ENCODE results near the gene ITPKB. TPM values are rescaled to one million over a fixed set of nuclear protein-coding genes. Genes with fewer than 3 reads are reported as not detected.
"Not testable (repeated sequence)": the region's sequence is repeated elsewhere in the genome, so short reads cannot be mapped to it uniquely, and the experiment has no call there.

The ITPKB gene
- total RNA-seq, 2 experiments from 2014 or later, result 31.0 to 31.9 TPM

- POLR2A ChIA-PET, result no interaction called here
- Mint-ChIP-seq H3K9me3 (ENCODE audit: low read depth) (no peaks in the 10 kb centered on the region), H3K36me3 (ENCODE audit: low read depth) (no peaks in the 10 kb centered on the region), H3K27ac (peak overlapping the region; percentile 34), H3K4me1 (peaks cover 30% of the 10 kb centered on the region), H3K4me3 (peak overlapping the region; percentile 0), H3K27me3 (no peaks in the 10 kb centered on the region)
- peak; percentile 63 for ATAC-seq
- intact Hi-C loops (cut with DNase I, micrococcal nuclease), result loop anchor here in 1 of 2 experiments (5.0 kb wide), 1 partner anchor 72 kb away; no protein-coding TSS in a partner anchor
- no peak for DNase-seq
- CTCF ChIA-PET, result interaction anchor here (0.6 to 1.1 kb wide), 3 partner anchors 71 to 256 kb away, joined by 3 read pairs; no protein-coding TSS in a partner anchor
These were observed 15.9 kb upstream of the ITPKB start for GRCh38 chr1:226754793-226755533.

GRCh38 chr1:226754097-226754496 is 15.0 kb upstream of the ITPKB start:
- no peak for ATAC-seq
- no peak for DNase-seq
- Mint-ChIP-seq H3K27me3 (no peaks in the 10 kb centered on the region), H3K4me3 (no peak overlapping the region), H3K9me3 (ENCODE audit: low read depth) (no peaks in the 10 kb centered on the region), H3K4me1 (peaks cover 30% of the 10 kb centered on the region), H3K27ac (no peak overlapping the region), H3K36me3 (ENCODE audit: low read depth) (no peaks in the 10 kb centered on the region)
- intact Hi-C loops (cut with DNase I, micrococcal nuclease), result no loop called here
- POLR2A ChIA-PET, result no interaction called here
- CTCF ChIA-PET, result no interaction called here

GRCh38 chr1:226751703-226752102 is 12.6 kb upstream of the ITPKB start:
- Mint-ChIP-seq H3K36me3 (ENCODE audit: low read depth) (no peaks in the 10 kb centered on the region), H3K9me3 (ENCODE audit: low read depth) (no peaks in the 10 kb centered on the region), H3K4me1 (peaks cover 34% of the 10 kb centered on the region), H3K4me3 (no peak overlapping the region), H3K27ac (no peak overlapping the region), H3K27me3 (no peaks in the 10 kb centered on the region)
- CTCF ChIA-PET, result interaction anchor here (0.7 to 1.4 kb wide), 5 partner anchors 43 to 179 kb away, joined by 3 to 5 read pairs (median 3); no protein-coding TSS in a partner anchor
- ATAC-seq (no peak), DNase-seq (no peak)
- POLR2A ChIA-PET, result no interaction called here
- intact Hi-C loops (cut with DNase I, micrococcal nuclease), result no loop called here

- intact Hi-C loops (cut with DNase I, micrococcal nuclease), result no loop called here
- peaks cover 30% of the 10 kb centered on the region for H3K4me1 Mint-ChIP-seq
- no peaks in the 10 kb centered on the region for H3K36me3 Mint-ChIP-seq (ENCODE audit: low read depth)
- no peaks in the 10 kb centered on the region for H3K9me3 Mint-ChIP-seq (ENCODE audit: low read depth)
- no peak for DNase-seq
- ChIA-PET POLR2A (no interaction called here), CTCF (interaction anchor here (0.9 to 1.4 kb wide), 4 partner anchors 42 to 125 kb away, joined by 3 to 5 read pairs (median 4); no protein-coding TSS in a partner anchor)
- H3K27ac Mint-ChIP-seq, result no peak overlapping the region
- no peaks in the 10 kb centered on the region for H3K27me3 Mint-ChIP-seq
- no peak overlapping the region for H3K4me3 Mint-ChIP-seq
- no peak for ATAC-seq
These were observed 12.1 kb upstream of the ITPKB start for GRCh38 chr1:226751214-226751613.

- H3K36me3 Mint-ChIP-seq (ENCODE audit: low read depth), result no peaks in the 10 kb centered on the region
- ATAC-seq, result no peak
- no peak overlapping the region for H3K4me3 Mint-ChIP-seq
- DNase-seq, result no peak
- no peak overlapping the region for H3K27ac Mint-ChIP-seq
- intact Hi-C loops (cut with DNase I, micrococcal nuclease), result loop anchor here in 1 of 2 experiments (10.0 kb wide), 1 partner anchor 565 kb away; the partner anchor contains the start of gene ACBD3
- H3K27me3 Mint-ChIP-seq, result no peaks in the 10 kb centered on the region
- CTCF ChIA-PET, result interaction anchor here (0.8 kb wide), 1 partner anchor 14 kb away, joined by 3 read pairs; no protein-coding TSS in a partner anchor
- H3K9me3 Mint-ChIP-seq (ENCODE audit: low read depth), result no peaks in the 10 kb centered on the region
- H3K4me1 Mint-ChIP-seq, result peaks cover 14% of the 10 kb centered on the region
- POLR2A ChIA-PET, result no interaction called here
These were observed 10.4 kb upstream of the ITPKB start for GRCh38 chr1:226749467-226749866.

- no peaks in the 10 kb centered on the region for H3K36me3 Mint-ChIP-seq (ENCODE audit: low read depth)
- no peak overlapping the region for H3K4me3 Mint-ChIP-seq
- H3K4me1 Mint-ChIP-seq, result peaks cover 4% of the 10 kb centered on the region
- DNase-seq (no peak), ATAC-seq (no peak)
- ChIA-PET CTCF (no interaction called here), POLR2A (no interaction called here)
- H3K27ac Mint-ChIP-seq, result no peak overlapping the region
- intact Hi-C loops (cut with DNase I, micrococcal nuclease), result loop anchor here in 1 of 2 experiments (10.0 kb wide), 1 partner anchor 564 kb away; the partner anchor contains the start of gene ACBD3
- H3K27me3 Mint-ChIP-seq, result no peaks in the 10 kb centered on the region
- no peaks in the 10 kb centered on the region for H3K9me3 Mint-ChIP-seq (ENCODE audit: low read depth)
These were observed 9.2 kb upstream of the ITPKB start for GRCh38 chr1:226748306-226748705.

- CTCF ChIA-PET, result interaction anchor here (0.9 kb wide), 1 partner anchor 32 kb away, joined by 3 read pairs; no protein-coding TSS in a partner anchor
- intact Hi-C loops (cut with DNase I, micrococcal nuclease), result loop anchor here in 1 of 2 experiments (10.0 kb wide), 1 partner anchor 563 kb away; the partner anchor contains the start of gene ACBD3
These were observed 8.6 kb upstream of the ITPKB start for GRCh38 chr1:226747519-226748263.

GRCh38 chr1:226743259-226743658 is 4.2 kb upstream of the ITPKB start:
- DNase-seq (no peak), ATAC-seq (no peak)
- peaks cover 20% of the 10 kb centered on the region for H3K4me1 Mint-ChIP-seq
- no peaks in the 10 kb centered on the region for H3K9me3 Mint-ChIP-seq (ENCODE audit: low read depth)
- H3K27ac Mint-ChIP-seq, result no peak overlapping the region
- intact Hi-C loops (cut with DNase I, micrococcal nuclease), result loop anchor here in 1 of 2 experiments (10.0 kb wide), 1 partner anchor 558 kb away; the partner anchor contains the start of gene ACBD3
- H3K27me3 Mint-ChIP-seq, result no peaks in the 10 kb centered on the region
- ChIA-PET CTCF (no interaction called here), POLR2A (no interaction called here)
- no peak overlapping the region for H3K4me3 Mint-ChIP-seq
- H3K36me3 Mint-ChIP-seq (ENCODE audit: low read depth), result no peaks in the 10 kb centered on the region

More at GRCh38 chr1:226747519-226748263, 8.6 kb upstream of the ITPKB start:
- H3K9me3 Mint-ChIP-seq (ENCODE audit: low read depth); H3K4me3 Mint-ChIP-seq; H3K36me3 Mint-ChIP-seq (ENCODE audit: low read depth); DNase-seq; ATAC-seq; H3K27ac Mint-ChIP-seq; H3K27me3 Mint-ChIP-seq; H3K4me1 Mint-ChIP-seq: not testable (repeated sequence)
- POLR2A ChIA-PET, result interaction anchor here (0.7 kb wide), 1 partner anchor 54 kb away, joined by 3 read pairs; no protein-coding TSS in a partner anchor

GRCh38 chr1:226741009-226741408 is 1.9 kb upstream of the ITPKB start:
- intact Hi-C loops (cut with DNase I, micrococcal nuclease), result loop anchor here in 1 of 2 experiments (10.0 kb wide), 1 partner anchor 556 kb away; the partner anchor contains the start of gene ACBD3

GRCh38 chr1:226739696-226740065 is 599 bp upstream of the ITPKB start:
- intact Hi-C loops (cut with DNase I, micrococcal nuclease), result loop anchor here (1.0 to 10.0 kb wide), 14 partner anchors 28 to 675 kb away; partner anchors contain the start of genes ACBD3 (in 1 of the 2), COQ8A (in 1 of the 2), H3-3A (in 1 of the 2) and PARP1 (in 1 of the 2)
- peaks cover 20% of the 10 kb centered on the region for H3K36me3 Mint-ChIP-seq (ENCODE audit: low read depth)
- H3K27ac Mint-ChIP-seq, result peak overlapping the region; percentile 95
- peak; percentile 1 for ATAC-seq
- H3K9me3 Mint-ChIP-seq (ENCODE audit: low read depth), result no peaks in the 10 kb centered on the region
- H3K4me1 Mint-ChIP-seq, result peaks cover 30% of the 10 kb centered on the region
- CTCF ChIA-PET, result interaction anchor here (0.8 to 2.1 kb wide), 9 partner anchors 9 to 57 kb away, joined by 3 to 10 read pairs (median 5); no protein-coding TSS in a partner anchor
- no peak for DNase-seq
- peak overlapping the region; percentile 88 for H3K4me3 Mint-ChIP-seq
- no peaks in the 10 kb centered on the region for H3K27me3 Mint-ChIP-seq
- POLR2A ChIA-PET, result interaction anchor here (0.6 to 1.3 kb wide), 4 partner anchors 8 to 50 kb away, joined by 3 to 4 read pairs (median 3); no protein-coding TSS in a partner anchor

More at GRCh38 chr1:226741009-226741408, 1.9 kb upstream of the ITPKB start:
- DNase-seq (no peak), ATAC-seq (no peak)
- Mint-ChIP-seq H3K36me3 (ENCODE audit: low read depth) (peaks cover 9% of the 10 kb centered on the region), H3K9me3 (ENCODE audit: low read depth) (no peaks in the 10 kb centered on the region), H3K4me1 (peaks cover 20% of the 10 kb centered on the region), H3K27ac (no peak overlapping the region), H3K4me3 (no peak overlapping the region), H3K27me3 (no peaks in the 10 kb centered on the region)
- CTCF ChIA-PET, result interaction anchor here (1.1 to 1.9 kb wide), 4 partner anchors 18 to 114 kb away, joined by 4 to 8 read pairs (median 4); no protein-coding TSS in a partner anchor
- POLR2A ChIA-PET, result interaction anchor here (0.6 kb wide), 1 partner anchor 37 kb away, joined by 6 read pairs; no protein-coding TSS in a partner anchor
